Right forelimb (tissue), 1 donor: ENCODE data around the gene KRTAP10-8.
"Not testable (repeated sequence)": the region's sequence is repeated elsewhere in the genome, so short reads cannot be mapped to it uniquely, and the experiment has no call there.

Source experiments
- DNase-seq: peaks from one replicate; pipeline ENCODE4 v3.0.0-alpha.2; 2018

The KRTAP10-8 gene

DNA sequence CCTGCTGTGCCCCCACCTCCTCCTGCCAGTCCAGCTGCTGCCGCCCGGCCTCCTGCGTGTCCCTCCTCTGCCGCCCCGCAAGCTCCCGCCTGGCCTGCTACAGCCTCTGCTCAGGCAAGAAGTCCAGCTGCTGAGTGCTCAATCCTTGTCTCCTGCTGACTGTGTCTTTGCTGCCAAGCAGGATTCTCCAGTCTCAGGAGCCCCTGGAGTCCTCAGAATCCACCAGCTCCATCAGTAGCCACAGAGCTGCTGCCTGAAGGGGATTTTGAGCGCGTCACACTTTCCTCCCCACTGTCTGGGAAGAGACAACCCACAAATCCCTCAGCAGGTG, 35.3 kb downstream of the KRTAP10-8 start:
- no peak for DNase-seq

DNA sequence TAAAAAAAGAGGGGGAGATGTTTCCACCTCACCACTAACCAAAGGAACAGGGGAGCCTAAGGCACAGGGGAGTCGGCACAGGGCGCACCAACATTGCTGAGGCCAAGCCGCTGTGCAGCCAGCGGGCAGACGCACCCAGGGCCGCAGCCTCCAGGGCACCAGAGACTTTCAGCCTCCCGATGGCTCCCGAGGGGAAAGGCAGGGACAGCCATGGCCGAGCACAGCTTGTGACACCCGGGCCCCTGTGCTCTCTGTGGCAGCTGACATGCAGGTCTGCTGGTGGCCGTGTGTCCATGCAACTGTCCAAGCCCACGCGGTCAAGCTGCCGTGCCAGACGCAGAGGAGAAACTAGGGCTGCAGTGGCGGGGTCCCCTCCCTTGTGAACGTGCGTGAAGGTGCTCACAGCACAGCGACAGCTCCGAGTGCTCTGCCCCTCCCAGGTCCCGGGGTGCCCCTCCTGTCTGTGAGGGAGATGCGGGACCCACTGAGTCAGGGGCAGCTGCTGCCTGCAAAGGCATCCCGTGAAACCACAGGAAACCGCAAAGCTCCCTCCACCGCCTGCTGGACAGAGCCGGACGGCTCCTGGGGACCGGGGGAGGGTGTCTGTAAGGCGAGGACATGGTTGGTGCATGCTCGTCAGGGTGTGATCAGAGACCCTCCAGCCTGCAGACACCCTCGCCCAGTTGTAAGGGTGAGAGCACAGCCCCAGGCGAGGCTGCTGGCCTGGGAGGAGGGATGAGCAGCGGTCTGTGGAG, 36.9 kb downstream of the KRTAP10-8 start:
- no peak for DNase-seq

DNA sequence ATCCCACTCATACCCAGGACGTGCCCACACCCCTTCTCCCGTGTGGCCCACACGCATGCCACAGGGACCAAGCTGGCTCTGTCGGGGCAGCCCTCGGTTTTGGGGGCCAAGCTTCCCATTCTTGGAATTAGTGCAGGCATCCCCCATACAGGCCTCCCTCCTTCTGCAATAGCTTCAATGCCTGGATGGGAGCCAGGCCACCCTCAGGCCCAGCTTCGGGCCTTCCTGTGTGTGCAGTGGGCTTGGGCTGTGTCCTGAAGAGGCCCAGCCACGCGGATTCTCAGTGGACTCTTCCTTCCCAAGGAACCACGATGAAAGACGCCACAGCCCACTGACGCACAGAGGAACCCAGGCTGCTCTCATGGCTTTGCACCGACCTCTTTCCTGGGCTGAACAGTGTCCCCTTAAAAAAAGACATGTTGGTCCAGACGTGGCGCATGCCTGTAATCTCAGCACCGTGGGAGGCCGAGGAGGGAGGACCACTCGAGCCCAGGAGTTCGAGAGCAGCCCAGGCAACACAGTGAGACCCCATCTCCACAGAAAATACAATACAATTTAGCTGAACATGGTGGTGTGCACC, 37.7 kb downstream of the KRTAP10-8 start:
- DNase-seq, result no peak

DNA sequence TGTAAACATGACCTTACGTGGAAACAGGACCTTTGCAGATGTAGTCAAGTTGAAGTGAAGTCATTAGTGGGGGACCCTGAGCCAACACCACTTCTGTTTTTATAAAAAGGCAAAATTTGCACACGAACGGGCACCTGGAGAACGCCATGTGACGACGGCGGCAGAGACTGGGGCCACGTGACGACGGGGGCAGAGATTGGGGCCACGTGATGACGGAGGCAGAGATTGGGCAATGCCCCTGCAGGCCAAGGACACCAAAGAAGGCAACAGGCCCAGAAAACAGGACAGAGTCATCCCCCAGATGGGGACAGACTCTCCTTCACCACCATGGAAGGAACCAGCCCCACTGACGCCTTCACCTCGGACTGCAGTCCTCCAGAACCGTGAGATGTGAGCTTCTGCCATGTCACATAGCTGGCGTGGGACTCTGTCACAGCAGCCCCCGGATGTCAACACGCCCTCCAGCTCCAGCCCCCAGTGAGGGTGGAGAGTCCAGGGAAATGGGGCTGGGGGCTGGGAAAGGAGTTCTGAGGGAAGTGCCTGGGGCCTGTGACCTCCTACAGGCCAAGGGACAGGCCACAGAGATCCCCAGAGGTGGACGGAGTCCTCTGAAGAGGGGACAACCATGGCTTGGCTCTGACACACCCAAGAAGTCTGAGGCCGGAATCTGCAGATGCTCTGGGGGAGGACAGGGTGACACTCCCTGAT, 38.5 kb downstream of the KRTAP10-8 start:
- DNase-seq, result no peak

DNA sequence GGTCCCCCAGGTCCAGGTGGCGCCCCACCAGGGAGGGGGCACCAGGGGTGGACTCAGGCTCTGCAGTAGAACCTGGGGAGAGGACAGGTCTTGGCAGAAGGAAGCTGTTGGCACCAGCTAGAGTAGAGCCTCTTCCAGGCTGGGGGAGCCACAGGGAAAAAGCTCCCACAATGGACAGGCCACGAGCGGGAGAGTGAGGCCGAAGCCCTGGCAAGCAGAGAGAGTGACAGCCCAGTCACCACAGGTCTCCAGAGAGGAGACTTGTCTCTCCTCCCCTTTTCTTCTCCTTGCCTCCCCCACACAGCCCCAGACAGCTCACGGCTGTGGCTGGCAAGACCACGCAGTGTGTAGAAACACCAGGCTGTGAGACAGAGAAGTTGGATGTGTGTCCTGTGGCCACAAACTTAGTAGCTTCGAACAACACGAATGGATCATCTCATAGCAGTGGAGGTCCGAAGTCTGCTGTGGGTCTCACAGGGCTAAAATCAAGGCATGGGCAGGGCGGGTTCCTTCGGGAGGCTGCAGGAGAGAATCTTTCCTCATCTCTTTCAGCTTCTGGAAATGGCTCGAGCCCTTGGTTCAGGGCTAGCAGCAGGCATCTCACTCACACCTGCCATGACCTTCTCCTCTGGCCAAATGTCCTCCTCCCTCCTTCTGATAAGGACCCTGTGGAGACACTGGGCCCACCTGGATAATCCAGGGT, 39.2 kb downstream of the KRTAP10-8 start:
- DNase-seq, result no peak

DNA sequence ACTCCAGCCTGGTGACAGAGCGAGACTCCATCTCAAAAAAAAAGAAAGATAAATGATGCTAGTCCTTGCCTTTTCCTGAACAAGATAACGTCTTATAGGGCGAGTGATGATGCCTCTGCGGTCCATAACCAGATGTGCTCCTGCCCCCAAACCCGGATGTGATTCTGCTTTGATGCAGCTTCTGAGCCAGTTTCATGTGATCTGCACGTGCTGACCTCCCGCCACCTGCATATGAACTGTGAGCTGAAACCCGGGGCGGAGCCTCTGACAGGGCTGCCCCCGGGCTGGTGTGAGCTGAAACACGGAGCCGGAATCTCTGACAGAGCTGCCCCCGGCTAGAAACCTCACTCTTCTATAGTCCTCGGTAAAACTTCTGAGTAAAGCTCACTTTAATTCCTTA, 41.2 kb downstream of the KRTAP10-8 start:
- DNase-seq, result no peak

DNA sequence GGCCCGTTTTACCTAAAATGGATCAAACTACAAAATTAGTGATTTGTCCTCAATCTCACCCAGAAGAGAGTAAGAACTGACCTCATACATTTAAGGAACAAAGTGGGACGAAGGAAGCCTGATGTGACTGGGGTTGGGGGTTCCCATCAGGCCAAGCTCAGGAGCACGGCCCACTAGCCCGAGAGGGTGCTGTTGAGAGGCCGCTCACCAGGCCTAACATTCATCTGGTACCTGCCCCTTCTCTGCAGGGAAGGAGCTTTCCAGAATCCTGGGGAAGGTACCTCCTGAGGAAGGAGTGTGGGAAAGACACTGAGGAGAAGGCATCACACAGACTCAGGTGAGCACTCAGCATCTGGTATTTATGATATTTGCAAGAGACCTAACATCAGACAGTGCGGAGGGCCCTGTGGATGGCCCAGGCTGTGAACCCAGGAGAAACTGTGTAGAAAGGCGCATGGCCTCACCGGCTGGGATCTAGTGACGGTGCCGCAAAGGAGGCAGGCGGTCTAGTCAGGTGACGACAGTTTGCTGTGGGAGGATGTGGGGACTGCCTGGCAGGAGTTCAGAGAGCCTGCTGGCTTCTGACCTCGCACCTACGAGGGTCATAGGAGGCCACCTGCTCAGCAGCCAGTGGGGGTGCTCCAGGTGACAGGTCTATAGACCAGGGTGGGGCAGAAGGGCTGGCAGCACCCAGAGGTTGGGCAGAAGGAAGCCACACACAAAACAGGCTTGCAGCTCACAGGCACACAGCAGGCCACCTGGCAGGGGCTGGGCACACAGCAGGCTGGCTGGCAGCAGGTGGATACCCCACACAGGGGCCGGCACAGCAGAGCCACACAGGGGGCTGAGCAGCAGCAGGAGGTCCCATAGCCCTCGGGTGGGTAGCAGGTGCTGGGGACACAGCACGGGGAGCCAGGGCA, 42.0 kb downstream of the KRTAP10-8 start:
- DNase-seq, result no peak

DNA sequence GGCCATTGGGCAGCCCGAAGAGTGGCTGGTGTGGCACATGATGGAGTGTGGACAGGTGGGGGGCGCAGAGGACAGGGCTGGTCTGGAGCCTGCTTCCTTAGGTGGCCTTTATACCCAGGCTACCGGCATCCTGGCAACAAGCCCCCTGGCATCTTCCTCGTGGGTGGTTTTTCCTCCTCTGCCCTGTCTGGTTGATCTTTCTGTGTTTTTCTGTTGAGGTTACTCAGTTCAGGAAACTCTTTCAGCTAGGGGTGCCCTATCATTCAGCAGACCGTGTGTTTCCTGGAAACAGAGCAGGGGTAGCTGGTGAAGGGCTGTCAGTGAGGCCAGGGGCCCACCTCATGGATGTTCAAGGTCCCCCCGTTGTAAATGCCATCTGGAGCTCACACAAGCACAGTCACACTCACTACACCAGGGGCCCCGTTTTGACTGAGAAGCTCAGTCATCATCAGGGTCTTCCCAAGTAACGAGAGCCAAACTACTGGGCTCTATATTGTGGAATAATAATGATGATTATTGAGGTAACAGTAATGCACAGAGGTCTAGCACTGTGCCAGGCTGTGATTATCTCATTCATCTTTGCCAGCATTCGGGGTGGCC, 42.8 kb downstream of the KRTAP10-8 start, which contains the start of gene KRTAP12-4:
Gene KRTAP12-4, minus strand, starts transcription at position 84 of the 600 bp plus-strand sequence. Its CDS starts 45 bp downstream, at position 39.
- DNase-seq, result no peak

DNA sequence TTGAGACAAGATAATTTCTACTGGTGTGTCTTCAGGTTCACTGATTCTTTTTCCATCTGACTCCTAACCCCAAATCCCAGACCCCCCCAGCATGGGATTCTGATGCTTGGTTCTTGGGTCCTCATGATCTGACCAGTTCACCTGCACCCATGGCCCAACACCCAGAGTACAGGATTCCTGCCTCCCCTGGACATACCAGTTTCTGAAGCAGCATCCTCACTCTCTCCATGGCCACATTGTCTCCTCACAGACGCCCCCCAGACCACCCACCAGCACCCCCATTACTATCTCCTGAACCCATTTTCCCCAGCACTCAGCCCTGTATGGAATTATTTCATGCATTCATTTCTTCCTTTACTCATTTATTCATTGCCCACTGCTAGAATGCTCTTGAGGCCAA, 45.0 kb downstream of the KRTAP10-8 start:
- DNase-seq, result no peak

DNA sequence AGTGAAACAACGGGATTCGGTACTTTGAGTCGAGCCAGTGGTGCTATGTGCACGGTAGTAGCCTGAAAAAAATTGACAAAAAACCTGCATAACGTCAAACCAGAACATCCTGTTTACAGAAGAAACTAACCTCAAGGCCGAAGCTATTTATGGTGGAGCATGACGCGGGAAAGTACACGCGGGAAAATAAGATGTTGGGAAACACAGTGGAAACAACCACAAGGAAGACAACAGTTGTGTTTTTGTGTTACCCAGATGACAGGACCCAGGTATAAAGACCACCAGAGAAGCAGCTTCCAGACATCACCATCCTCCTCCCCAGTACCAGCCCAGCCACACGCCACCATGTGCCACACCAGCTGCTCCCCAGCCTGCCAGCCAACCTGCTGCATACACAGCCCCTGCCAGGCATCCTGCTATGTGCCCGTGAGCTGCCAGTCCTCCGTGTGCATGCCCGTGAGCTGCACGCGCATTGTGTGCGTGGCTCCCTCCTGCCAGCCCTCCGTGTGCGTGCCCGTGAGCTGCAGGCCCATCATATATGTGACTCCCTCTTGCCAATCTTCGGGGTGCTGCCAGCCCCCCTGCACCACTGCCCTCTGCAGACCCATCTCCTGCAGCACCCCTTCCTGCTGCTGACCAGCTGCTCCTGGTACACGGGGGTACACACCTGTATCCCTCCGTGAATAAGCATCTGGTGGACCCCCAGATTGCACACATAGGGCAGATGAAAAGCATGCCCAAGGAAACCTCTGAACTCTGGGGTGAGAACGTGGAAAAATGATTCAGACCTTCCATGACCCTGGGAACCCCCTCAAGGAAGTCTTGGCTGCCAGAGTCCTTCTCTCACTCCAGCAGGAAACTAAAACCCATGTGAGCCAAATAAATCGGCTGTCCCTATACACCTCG, 46.0 kb downstream of the KRTAP10-8 start, which contains the start of gene KRTAP12-3:
Gene KRTAP12-3, plus strand, starts transcription at position 298 of the 906 bp plus-strand sequence. Its CDS starts 48 bp downstream, at position 346.
- DNase-seq, result no peak

DNA sequence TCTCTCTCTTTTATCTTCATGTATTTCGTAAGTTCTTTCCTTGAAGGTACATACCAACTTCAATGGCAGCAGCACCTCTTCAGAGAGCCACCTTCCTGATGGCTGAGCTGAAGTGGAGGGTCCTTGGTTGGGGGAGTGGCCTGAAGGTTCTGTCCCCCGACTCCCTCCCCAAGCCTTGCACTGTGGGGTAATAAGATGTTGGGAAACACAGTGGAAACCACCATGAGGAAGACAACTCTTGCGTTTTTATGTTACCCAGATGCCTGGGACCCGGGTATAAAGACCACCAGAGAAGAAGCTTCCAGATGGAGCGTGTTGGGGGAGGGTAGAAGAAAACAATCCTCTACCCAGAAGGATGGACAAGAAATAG, 46.6 kb downstream of the KRTAP10-8 start:
- no peak for DNase-seq

DNA sequence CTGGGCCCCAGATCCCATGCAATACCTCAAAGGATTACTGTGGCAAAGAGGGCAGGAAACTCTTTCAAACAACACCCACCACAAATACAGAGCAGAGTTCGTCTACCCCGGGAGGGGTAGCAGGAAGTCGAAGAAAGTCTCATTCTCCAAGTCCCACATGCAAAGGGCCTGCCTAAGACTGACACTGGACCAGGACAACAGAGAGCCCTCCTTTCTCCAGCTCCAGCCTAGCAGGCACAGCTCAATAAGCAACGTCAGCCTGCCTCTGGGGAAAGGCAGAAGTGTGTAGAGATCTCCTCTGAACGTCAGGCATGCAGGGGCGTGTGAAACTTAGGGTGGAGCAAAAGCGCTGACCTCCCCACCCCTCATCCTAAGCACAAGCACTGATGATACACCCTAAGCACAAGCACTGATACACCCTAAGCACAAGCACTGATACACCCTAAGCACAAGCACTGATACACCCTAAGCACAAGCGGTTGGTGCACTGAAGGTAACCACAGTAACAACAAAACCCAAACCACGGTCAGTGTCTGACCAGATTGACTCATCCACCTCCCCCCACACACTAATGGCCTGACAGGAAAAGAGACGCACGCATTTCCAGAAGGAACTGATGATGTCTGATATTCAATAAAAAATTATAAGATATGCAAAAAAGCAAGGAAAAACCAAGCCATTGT, 47.2 kb downstream of the KRTAP10-8 start:
- no peak for DNase-seq

DNA sequence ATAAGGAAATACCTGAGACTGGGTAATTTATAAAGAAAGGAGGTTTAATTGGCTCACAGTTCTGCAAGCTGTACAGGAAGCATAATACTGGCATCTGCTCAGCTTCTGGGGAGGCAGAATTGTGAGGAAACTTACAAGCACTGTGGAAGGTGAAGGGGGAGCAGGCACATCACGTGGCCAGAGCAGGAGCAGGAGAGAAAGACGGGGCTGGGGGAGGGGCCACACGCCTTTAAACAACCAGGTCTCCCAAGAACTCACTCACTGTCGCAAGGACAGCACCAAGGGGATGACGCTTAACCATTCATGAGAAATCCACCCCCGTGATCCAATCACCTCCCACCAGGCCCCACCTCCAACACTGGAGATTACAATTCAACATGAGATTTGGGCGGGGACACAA, 49.7 kb downstream of the KRTAP10-8 start:
- DNase-seq, result not testable (repeated sequence)
